Cardiac fibroblast (primary cell): ENCODE results near the gene HPSE2.
A peak's percentile ranks its signal among the peaks of the same experiment; 100 is the strongest.

ENCODE experiments used
- DNase-seq, 2 donors: peaks; one replicate each; pipeline versions ENCODE4 v3.0.0 to v3.0.0-alpha.2; 2010; ENCODE audit warnings: low read depth in 2 of 2
- H3K4me3 ChIP-seq, 2 donors: replicated peaks in 1 of 2; 1 replicate in 1 of 2; 2 replicates in 1 of 2; pipeline ENCODE4 v1.5.1; 2011; ENCODE audit warnings: low read depth in 2 of 2, low read length in 2 of 2, mild to moderate bottlenecking in 2 of 2, moderate library complexity in 1 of 2
- TF ChIP-seq, protein P1 (sequence below): IDR thresholded peaks from one replicate; pipeline ENCODE4 v1.5.1; 2011; ENCODE audit warnings: low read depth, mild to moderate bottlenecking, low read length, inconsistent platforms

Gene HPSE2

DNA sequence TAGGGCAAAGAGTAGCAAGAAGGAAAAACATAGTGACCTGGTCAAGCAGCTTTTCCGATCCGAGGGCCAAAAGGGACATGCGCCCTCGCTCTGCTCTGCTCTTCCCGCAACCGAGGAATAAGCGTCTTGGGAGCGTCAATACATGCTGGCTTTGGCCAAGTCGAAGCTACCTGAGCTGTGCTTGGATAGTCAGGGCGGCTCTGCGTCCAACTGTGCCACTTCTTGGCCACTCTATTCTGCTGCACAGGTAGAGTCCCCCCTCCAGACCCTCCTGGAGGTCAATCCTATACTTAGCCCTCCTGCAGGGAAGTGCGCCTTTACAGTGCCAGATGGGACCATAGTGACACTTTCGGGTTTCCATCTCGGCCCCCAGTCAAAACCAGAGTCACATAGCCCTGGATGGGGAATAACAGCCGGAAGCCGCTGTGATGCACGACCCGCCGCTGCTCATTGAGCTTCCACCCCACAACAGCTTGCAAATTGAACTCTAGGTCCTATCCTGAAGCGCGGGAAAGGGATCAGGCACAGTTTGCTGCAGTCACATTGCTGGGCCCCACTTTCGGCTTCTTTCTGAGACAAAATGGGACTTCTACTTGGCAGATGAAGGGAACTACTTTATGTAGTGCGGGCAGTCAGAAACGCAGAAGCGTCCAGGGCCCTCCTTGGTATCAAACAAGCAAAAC lies 1.1 kb upstream of the HPSE2 start:
- TF ChIP-seq, protein P1, sequence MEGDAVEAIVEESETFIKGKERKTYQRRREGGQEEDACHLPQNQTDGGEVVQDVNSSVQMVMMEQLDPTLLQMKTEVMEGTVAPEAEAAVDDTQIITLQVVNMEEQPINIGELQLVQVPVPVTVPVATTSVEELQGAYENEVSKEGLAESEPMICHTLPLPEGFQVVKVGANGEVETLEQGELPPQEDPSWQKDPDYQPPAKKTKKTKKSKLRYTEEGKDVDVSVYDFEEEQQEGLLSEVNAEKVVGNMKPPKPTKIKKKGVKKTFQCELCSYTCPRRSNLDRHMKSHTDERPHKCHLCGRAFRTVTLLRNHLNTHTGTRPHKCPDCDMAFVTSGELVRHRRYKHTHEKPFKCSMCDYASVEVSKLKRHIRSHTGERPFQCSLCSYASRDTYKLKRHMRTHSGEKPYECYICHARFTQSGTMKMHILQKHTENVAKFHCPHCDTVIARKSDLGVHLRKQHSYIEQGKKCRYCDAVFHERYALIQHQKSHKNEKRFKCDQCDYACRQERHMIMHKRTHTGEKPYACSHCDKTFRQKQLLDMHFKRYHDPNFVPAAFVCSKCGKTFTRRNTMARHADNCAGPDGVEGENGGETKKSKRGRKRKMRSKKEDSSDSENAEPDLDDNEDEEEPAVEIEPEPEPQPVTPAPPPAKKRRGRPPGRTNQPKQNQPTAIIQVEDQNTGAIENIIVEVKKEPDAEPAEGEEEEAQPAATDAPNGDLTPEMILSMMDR: no peak
- H3K4me3 ChIP-seq: no peak overlapping the region

DNA sequence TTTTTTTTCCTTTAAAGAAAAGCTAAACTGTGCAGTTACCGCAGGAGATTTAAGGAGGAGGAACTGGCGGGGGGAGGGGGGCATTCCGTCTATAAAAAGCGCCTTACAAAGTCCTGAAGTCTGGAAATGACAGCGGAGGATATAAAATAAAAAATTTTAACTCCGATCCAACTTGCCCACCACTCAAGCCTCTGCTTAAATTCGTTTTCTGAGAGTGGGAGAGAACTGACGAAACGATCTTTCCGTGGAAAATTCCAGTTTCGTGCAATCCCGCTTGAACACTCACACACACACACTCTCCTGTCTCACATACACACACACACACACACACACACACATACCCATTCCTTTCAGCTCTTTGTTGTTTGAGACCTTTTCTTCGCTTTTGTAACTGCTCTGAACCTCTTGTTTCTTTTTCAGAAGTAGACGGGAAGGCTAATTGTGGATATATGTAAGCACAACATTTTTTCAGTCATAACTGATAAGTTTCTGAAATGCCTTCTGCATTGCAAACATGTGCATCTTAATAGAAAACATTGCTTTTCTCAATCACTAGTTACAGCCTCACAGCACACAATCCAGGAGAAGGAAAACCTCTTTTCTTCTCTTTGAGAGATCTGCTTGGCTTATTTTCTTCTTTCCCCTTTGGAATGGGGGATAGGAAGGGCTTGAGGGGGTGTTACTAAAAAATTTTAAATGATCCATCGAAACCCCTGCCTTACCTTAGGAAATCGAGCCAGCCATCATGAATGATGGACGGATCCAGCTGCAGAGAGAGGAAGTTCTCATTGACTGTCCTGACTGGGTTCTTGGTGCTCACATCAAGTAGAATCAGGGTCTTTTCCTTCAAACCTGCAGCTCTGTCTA lies 628 bp downstream of the HPSE2 start:
- DNase-seq: peak; percentile 10 to 20
- TF ChIP-seq, protein P1: no peak
- H3K4me3 ChIP-seq: peak overlapping the region in 1 of 2 donors; percentile 57

More for the DNA sequence above, 1.1 kb upstream of the HPSE2 start:
- DNase-seq: no peak

- peak overlapping the region; percentile 47 to 57 for H3K4me3 ChIP-seq
- DNase-seq: peak; percentile 52 to 56
- TF ChIP-seq, protein P1: no peak
Measured at GRCh38 chr10:99234041-99234790, 1.4 kb downstream of the HPSE2 start.

GRCh38 chr10:99233689-99234037 lies 2.0 kb downstream of the HPSE2 start:
- TF ChIP-seq, protein P1: no peak
- H3K4me3 ChIP-seq: peak overlapping the region; percentile 47 to 57
- peak in 1 of 2 donors; percentile 1 for DNase-seq

GRCh38 chr10:99233000-99233688 lies 2.5 kb downstream of the HPSE2 start:
- H3K4me3 ChIP-seq: no peak overlapping the region
- TF ChIP-seq, protein P1: no peak
- no peak for DNase-seq

DNA sequence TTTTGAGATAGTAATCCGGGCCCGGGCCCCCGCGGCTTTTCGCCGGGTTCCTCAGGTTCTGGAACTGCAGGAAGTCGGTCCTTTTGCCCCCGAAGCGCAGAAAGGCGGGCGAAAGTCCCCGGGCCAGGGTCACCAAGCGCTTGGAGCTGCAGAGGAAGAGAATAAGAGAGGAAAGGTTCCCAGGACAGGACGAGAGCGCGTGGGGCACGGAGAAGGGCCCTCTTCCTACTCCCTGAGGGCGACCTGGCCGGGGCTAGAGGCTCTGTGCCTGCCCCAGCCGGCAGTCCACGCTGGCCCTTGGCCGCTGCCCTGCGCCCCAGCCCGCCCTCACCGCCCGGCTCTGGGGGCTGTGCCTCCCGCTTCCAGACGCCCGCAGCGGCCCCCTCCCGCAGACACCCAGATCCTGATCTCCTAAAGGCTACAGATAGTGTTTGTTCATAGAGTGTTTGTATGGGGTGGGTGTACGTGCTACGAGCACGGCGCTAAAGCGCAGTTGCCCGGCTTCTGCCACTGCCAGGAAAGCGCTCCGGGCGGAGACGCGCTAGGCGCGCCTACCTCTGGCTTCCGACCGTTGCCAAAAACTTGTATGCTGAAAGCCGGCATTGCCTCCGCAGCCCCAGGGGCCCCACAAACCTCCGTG lies 3.2 kb downstream of the HPSE2 start:
- H3K4me3 ChIP-seq: no peak overlapping the region
- DNase-seq: no peak
- TF ChIP-seq, protein P1: no peak
